Brain pericyte (primary cell): ENCODE results near the gene RFX5.
"Not testable (repeated sequence)": the region's sequence is repeated elsewhere in the genome, so short reads cannot be mapped to it uniquely, and the experiment has no call there.

Experiments used
- DNase-seq: peaks from one replicate; pipeline ENCODE4 v3.0.0-alpha.2; 2012; ENCODE audit warnings: low read depth, low spot score

Gene RFX5

GRCh38 chr1:151346769-151347522 is at the start of gene RFX5:
RFX5 (minus strand) TSS chr1:151347252; CDS start chr1:151346320, 932 bp downstream.
- peak; percentile 92 for DNase-seq

- DNase-seq, result not testable (repeated sequence)
These were observed 49.2 kb upstream of the RFX5 start for GRCh38 chr1:151396265-151396664.

GRCh38 chr1:151393583-151393982 is 46.5 kb upstream of the RFX5 start:
- DNase-seq, result no peak

DNA sequence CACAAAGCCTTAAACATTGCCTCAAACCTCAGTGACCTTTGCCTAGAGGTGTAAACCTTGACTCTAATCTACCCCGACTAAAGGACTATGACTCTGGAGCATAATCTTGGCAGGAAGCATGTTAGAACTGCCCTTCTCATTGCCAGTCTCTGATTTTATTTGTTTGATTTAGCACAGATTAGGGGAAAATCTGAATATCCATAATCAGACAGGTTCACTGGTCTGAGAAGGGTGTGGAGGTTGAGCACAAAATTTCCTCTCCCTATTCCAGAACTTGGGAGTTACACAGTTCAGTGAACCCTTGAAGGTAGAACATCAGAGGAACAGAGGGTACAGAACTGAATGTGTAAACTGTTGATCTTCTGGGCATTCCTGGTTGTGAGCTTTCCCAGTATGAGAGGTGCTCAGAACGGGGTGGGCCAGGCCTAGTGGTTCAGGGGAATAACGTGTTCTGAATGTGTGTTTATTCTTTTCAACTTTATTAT is 44.1 kb upstream of the RFX5 start:
- DNase-seq, result no peak

- DNase-seq, result not testable (repeated sequence)
These were observed 43.4 kb upstream of the RFX5 start for GRCh38 chr1:151390221-151391078.

- no peak for DNase-seq
These were observed 39.0 kb upstream of the RFX5 start for GRCh38 chr1:151386002-151386401.

DNA sequence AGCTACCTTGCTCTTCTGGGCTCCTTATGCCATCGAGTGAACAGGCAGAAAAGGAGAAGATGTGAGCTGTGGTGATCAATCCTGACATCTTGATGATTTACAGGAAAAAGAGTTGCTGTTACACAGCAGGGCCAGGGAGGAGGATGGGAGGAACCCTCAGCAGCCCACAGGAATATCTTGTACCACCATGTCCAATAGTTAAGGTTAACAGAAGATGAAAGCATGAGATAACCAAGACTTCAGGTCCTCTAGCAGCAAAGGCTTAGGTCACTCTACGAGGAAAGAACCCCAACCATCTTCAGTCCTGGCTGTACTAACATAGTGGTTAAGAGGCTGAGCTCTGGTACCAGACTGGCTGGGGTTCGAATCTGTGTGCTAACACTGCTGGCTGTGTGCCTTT is 37.5 kb upstream of the RFX5 start:
- DNase-seq, result no peak

DNA sequence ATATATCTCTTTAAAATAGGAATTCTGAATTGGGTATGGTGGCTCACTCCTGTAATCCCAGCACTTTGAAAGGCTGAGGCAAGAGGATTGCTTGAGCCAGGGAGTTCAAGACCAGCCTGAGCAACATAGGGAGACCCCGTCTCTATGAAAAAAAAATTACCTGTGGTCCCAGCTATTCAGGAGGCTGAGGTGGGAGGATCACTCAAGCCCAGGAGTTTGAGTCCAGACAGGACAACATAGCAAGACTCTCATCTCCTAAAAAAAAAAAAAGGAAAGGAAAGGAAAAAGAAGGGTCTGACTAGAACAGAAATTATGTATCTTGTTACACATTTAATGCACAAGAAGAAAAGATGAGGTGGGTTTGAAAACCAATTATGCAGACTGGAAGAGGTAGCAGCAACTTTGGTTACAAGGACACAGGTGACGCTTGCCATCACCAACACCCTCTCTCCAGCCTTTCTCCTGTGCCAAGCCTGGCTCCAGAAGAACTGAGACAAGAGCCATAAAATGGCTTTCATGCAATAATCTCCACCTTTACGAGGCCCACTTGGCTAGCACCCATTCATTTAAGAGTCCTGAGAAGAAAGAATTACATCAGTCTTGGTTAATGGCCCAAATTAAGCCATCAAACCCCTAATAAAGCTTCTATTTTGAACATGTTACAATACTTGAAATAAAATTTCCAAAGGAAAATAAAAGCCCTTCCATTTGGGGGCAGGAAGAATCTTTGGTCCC is 30.3 kb upstream of the RFX5 start:
- no peak for DNase-seq

DNA sequence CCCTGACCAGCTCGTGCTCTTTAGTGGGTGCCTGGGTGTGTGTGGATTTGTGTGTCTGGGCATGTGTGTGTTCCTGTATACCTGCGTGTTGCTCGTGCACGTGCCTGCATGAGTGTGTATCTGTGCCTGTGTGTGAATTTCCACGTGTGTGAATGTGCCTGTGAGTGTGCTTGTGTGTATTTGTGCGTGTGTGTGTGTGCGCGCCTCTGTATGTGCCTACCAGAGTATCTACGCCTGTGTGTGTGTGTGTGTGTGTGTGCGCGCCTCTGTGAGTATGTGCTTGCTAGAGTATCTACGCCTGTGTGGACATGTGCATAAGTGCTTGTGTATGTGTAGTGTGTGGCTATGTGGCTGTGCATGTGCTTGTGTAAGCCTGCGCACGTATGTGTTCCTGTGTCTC is 26.1 kb upstream of the RFX5 start:
- DNase-seq, result no peak

DNA sequence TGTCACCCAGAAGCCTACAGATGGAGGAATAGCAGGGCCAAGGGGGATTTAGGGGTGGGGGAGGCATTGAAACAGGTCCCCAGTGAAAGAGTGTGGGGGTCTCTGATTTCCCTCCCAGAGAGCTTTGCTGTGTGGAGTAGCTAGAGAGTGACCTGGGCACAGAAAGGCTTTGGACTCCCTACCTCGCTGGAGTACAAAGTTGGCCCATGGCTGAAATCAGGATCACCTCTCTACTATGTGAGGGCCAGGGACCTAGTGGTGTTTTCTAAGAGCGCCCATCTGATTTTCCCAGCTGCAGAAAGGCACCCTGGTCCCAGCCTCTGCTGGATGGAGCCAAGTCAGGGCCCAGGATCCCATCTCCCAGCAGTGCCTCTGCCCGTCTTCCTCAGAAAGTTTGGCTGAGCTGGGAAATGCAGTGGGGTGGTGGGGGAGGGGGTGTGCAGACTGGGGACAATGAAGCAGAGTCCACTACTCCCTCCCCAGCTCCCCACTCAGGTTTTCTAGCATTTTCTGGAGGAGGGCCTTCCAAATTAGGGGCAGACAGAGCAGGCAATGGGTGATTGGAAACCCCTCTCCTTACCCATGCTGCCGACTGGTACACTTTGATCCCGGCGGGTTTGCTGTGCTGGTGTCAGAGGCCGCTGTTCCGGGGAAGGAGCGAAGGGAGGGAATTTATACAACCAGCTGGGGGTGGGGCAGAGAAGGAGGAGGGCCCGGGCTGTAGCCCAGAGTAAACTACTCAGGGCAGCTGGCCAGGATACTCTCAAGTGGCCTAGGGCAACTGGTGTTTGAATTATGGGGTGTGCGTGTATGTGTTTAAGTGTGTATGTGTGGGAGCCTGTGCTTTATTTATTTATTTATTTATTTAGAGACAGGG is 25.2 kb upstream of the RFX5 start, which contains the start of gene SELENBP1:
Gene SELENBP1 (minus strand): TSS at position 648 of the 877 bp plus-strand sequence. CDS start 64 bp downstream, at position 584.
- DNase-seq, result peak; percentile 29

GRCh38 chr1:151371370-151372057 is 24.5 kb upstream of the RFX5 start:
- DNase-seq, result no peak

DNA sequence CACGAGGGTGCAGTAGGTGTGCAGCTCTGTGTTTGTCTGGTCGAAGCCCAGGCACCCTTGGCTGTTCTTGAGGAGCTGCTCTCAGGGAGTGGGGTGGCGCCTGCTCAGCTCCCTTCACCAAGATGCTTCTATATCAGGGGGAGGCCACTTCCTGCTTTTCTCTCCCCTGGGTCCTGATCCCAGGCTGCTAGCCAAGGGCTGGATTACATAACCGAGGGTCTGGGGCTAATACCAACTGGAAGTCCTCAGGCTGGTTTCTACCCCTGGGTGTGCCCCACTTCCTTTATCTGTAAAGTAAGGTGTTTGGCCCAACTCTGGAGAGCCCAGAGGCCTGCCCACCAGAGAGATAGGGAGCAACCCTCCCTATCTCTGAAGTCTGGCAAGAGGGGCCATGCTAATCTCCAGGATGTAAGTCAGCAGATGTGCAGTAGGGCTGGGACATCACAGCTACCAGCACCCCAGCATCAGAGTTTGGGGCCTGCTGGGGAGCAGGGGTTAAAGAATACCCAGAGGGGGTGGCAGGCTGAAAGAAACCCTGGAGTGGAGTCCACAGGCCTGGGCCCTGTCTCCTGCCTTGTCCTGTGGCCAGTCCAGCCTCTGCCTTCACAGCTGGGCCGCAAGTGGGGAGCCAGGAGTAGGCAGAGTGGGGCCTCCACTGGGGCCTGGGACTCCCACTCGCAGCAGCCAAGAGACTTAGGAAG is 23.3 kb upstream of the RFX5 start:
- DNase-seq, result no peak

DNA sequence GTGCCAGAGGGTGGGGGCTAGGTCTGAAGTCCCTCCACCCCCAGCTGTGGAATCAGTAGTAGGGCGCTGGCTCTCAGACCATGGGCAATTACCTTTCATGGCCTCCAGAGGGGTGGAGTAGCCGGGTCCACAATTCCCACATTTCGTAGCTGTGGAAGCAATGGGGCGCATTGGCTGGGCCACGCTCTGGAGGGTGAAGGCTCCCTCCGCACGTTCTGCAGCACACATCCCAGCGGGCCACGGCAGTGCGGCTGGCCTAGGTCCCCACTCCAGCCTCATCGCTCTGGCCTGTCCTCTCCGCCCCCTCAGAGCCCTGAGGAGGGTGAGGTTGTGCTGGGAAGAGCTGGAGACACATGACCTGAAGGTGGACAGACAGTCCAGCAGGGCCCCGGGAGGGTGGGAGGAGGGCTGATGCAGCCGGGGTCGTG is 22.6 kb upstream of the RFX5 start:
- no peak for DNase-seq

DNA sequence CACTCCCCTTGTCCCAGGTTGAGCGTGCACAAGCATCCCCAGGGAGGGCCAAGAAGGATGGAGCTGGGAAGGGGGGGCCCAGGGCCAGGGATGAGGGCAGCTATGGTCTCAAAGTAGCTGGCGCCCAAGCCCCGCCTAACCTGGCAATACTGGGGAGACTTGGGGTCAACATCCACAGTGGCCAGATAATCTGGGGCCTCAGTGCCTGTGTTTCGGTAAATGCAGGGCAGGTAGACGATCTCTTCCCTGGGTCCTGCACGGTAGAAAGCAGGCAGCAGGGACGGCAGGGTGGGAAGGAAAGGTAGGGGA is 22.2 kb upstream of the RFX5 start:
- no peak for DNase-seq

DNA sequence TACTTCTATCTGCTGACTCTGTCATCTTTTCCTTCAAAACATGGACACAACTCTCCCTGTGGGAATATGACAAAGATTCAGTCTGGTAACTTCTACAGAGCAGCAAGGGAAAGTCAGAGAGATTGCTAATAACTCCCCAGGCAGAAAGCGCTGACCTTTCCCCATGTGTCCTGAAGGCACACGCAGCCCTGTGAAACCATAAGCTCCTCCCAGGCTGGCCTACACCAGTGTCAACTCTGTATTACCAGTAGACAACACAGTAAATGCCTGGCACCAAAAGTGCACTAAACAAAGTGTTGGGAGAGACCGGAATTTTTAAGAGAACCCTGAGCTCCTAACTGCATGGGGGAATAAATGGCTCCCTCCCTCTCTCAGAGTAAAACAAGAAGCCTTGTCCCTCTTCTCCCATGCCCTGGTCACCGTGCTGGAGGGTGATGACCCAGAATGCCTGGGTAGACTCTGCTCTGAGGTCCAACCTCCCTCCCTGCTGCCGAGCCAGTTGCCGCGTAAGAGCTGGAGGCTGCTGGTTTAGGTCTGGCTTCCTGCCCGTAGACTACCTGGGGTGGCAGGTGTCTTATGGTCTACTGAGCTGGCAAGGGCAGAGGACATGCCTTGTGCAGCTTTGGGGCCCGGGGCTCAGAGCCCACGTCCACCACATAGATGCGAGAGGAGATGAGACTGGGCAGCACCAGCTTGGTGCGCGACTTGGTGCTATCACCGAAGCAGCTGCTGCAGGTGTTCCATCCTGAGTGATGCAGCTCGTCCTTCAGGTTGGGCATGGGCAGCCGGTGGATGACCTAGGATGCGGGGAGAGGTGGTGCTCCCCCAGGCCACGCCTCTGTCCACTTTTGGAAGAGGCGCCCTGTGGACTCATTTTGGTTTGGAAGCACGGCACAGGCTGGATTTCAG is 21.6 kb upstream of the RFX5 start:
- DNase-seq, result no peak

DNA sequence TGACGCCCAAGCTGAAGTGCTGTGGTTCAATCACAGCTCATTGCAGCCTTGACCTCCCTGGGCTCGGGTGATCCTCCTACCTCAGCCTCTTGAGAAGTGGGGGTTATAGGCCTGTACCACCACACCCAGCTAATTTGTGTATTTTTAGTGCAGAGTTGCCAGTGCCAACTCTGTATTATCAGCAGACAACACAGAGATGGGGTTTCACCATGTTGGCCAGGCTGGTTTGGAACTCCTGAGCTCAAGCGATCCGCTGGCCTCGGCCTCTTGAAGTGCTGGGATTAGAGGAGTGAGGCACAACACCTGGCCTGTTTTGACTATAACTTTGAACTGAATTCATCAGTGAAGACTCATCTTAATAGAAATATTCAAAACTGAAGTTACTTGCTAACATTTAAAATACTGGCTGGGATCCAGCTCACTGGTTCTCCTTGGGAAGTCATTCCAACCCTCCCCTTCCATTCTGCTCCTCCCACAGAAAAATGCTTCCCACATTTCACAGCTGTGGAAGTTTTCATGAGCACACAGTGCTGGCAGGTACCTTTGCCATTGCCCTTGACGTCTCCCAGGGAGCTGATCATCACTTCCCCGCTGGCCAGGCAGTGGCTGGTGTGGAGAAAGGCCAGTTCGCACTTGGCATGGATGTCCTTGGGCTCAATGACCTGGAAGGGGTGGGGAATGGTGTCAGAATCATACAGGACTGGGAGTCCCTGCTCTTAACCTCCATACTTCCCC is 20.8 kb upstream of the RFX5 start:
- DNase-seq, result no peak

GRCh38 chr1:151364996-151365395 is 17.9 kb upstream of the RFX5 start:
- no peak for DNase-seq
